Muscle of leg (tissue), 11 donors: ENCODE data around the gene WNT6. TPM values are rescaled to one million over a fixed set of nuclear protein-coding genes. Genes with fewer than 3 reads are reported as not detected.
A peak's percentile ranks its signal among the peaks of the same experiment; 100 is the strongest.
"Not testable (repeated sequence)": the region's sequence is repeated elsewhere in the genome, so short reads cannot be mapped to it uniquely, and the experiment has no call there.

Experiments used
- DNase-seq: peaks from one replicate; pipeline ENCODE4 v3.0.0; 2013
- H3K27ac ChIP-seq: one replicate; pipeline ENCODE4 v1.5.1; 2013; ENCODE audit warnings: mild to moderate bottlenecking, low read length, control low read depth
- H3K27me3 ChIP-seq: one replicate; pipeline ENCODE4 v1.6.1; 2013; ENCODE audit warnings: low read length; ENCODE audit not compliant: control insufficient read depth, insufficient read depth
- H3K36me3 ChIP-seq: one replicate; pipeline ENCODE4 v1.6.1; 2013; ENCODE audit warnings: low read length; ENCODE audit not compliant: control insufficient read depth, insufficient read depth
- H3K4me1 ChIP-seq: one replicate; pipeline ENCODE4 v1.6.1; 2013; ENCODE audit warnings: low read length; ENCODE audit not compliant: control insufficient read depth, insufficient read depth
- H3K4me3 ChIP-seq: one replicate; pipeline ENCODE4 v1.5.1; 2013; ENCODE audit warnings: low read length, control low read depth
- H3K9me3 ChIP-seq: replicated peaks from 2 replicates; pipeline ENCODE4 v1.6.1; 2013; ENCODE audit warnings: low read depth, low read length; ENCODE audit not compliant: control insufficient read depth
- WGBS: methylation state at CpG from one replicate; pipeline ENCODE4 v1.1.5; 2013; ENCODE audit warnings: missing lambda C conversion rate; ENCODE audit not compliant: insufficient coverage; 5-methylcytosine and 5-hydroxymethylcytosine counted together
- polyA plus RNA-seq, 8 donors: library from polyadenylated mRNA; unstranded; fragments of 120-200 nt; gene quantifications; one replicate each; pipeline versions ENCODE4 v1.2.1 to v1.2.3, GENCODE V29; 2013; ENCODE audit warnings: inconsistent platforms in 1 of 8, low replicate concordance in 1 of 8; ENCODE audit not compliant: insufficient read length in 8 of 8, insufficient read depth in 1 of 8
- total RNA-seq: library from RNA; stranded (reverse); fragments of 120-200 nt; gene quantifications from one replicate; pipeline ENCODE4 v1.2.4, GENCODE V29; 2013

The WNT6 gene
- total and polyA plus RNA-seq, 9 donors: 0.09 to 2.8 (median 0.12) TPM; not detected in 2

- not testable (repeated sequence) for H3K36me3 ChIP-seq, H3K4me1 ChIP-seq, H3K27ac ChIP-seq, H3K27me3 ChIP-seq, H3K4me3 ChIP-seq, H3K9me3 ChIP-seq, DNase-seq
- whole genome bisulfite sequencing: no CpG with 5 or more reads among the region's 5 CpGs
Observed at GRCh38 chr2:218844334-218844733, 15.3 kb upstream of the WNT6 start.

- H3K4me1 ChIP-seq, H3K36me3 ChIP-seq, DNase-seq, H3K9me3 ChIP-seq, H3K27ac ChIP-seq, H3K4me3 ChIP-seq: not testable (repeated sequence)
- H3K27me3 ChIP-seq: peaks cover 21% of the 10 kb centered on the region
- whole genome bisulfite sequencing: 83% methylated on average over 2 of the region's 18 CpGs
Observed at GRCh38 chr2:218846963-218847362, 12.6 kb upstream of the WNT6 start.

- no peaks in the 10 kb centered on the region for H3K9me3 ChIP-seq
- H3K4me1 ChIP-seq: peaks cover 3% of the 10 kb centered on the region
- no peak overlapping the region for H3K4me3 ChIP-seq
- 59% methylated on average over 3 of the region's 7 CpGs for WGBS
- H3K36me3 ChIP-seq: no peaks in the 10 kb centered on the region
- DNase-seq: no peak
- no peak overlapping the region for H3K27ac ChIP-seq
- H3K27me3 ChIP-seq: peaks cover 43% of the 10 kb centered on the region
Observed at GRCh38 chr2:218849721-218850120, 9.9 kb upstream of the WNT6 start.

GRCh38 chr2:218850796-218851195 lies 8.8 kb upstream of the WNT6 start:
- Histone ChIP-seq H3K9me3 (no peaks in the 10 kb centered on the region), H3K27ac (no peak overlapping the region), H3K27me3 (peaks cover 54% of the 10 kb centered on the region), H3K36me3 (no peaks in the 10 kb centered on the region), H3K4me3 (no peak overlapping the region), H3K4me1 (peaks cover 7% of the 10 kb centered on the region)
- no peak for DNase-seq
- 68% methylated on average over 2 of the region's 2 CpGs for WGBS

GRCh38 chr2:218851286-218851685 lies 8.3 kb upstream of the WNT6 start:
- peaks cover 10% of the 10 kb centered on the region for H3K4me1 ChIP-seq
- WGBS: 35% methylated on average over 2 of the region's 3 CpGs
- DNase-seq: no peak
- no peak overlapping the region for H3K4me3 ChIP-seq
- no peaks in the 10 kb centered on the region for H3K36me3 ChIP-seq
- H3K9me3 ChIP-seq: no peaks in the 10 kb centered on the region
- no peak overlapping the region for H3K27ac ChIP-seq
- H3K27me3 ChIP-seq: peaks cover 59% of the 10 kb centered on the region

- H3K36me3 ChIP-seq: no peaks in the 10 kb centered on the region
- H3K9me3 ChIP-seq: no peaks in the 10 kb centered on the region
- no peak overlapping the region for H3K27ac ChIP-seq
- no peak overlapping the region for H3K4me3 ChIP-seq
- H3K4me1 ChIP-seq: peaks cover 6% of the 10 kb centered on the region
- 15% methylated on average over 13 of the region's 16 CpGs for WGBS
- H3K27me3 ChIP-seq: peaks cover 77% of the 10 kb centered on the region
- peak; percentile 42 for DNase-seq
Observed at GRCh38 chr2:218852911-218853667, 6.5 kb upstream of the WNT6 start.

GRCh38 chr2:218853766-218854165 lies 5.8 kb upstream of the WNT6 start:
- peaks cover 8% of the 10 kb centered on the region for H3K4me1 ChIP-seq
- no peaks in the 10 kb centered on the region for H3K9me3 ChIP-seq
- no peak overlapping the region for H3K4me3 ChIP-seq
- no peak for DNase-seq
- no peak overlapping the region for H3K27ac ChIP-seq
- no peaks in the 10 kb centered on the region for H3K36me3 ChIP-seq
- 21% methylated on average over 5 of the region's 5 CpGs for WGBS
- H3K27me3 ChIP-seq: peaks cover 78% of the 10 kb centered on the region

GRCh38 chr2:218854860-218855259 lies 4.7 kb upstream of the WNT6 start:
- Histone ChIP-seq H3K36me3 (no peaks in the 10 kb centered on the region), H3K27ac (no peak overlapping the region), H3K4me3 (no peak overlapping the region), H3K4me1 (peaks cover 14% of the 10 kb centered on the region), H3K27me3 (peaks cover 85% of the 10 kb centered on the region), H3K9me3 (no peaks in the 10 kb centered on the region)
- 6% methylated on average over 3 of the region's 5 CpGs for WGBS
- DNase-seq: no peak

GRCh38 chr2:218855305-218856166 lies 4.1 kb upstream of the WNT6 start:
- no peak for DNase-seq
- WGBS: 7% methylated on average over 6 of the region's 14 CpGs
- Histone ChIP-seq H3K36me3 (no peaks in the 10 kb centered on the region), H3K27me3 (peaks cover 88% of the 10 kb centered on the region), H3K4me1 (peaks cover 21% of the 10 kb centered on the region), H3K4me3 (no peak overlapping the region), H3K9me3 (no peaks in the 10 kb centered on the region), H3K27ac (no peak overlapping the region)

GRCh38 chr2:218856167-218856895 lies 3.3 kb upstream of the WNT6 start:
- Histone ChIP-seq H3K36me3 (no peaks in the 10 kb centered on the region), H3K4me1 (peaks cover 27% of the 10 kb centered on the region), H3K27me3 (peaks cover 90% of the 10 kb centered on the region), H3K9me3 (no peaks in the 10 kb centered on the region), H3K27ac (no peak overlapping the region), H3K4me3 (no peak overlapping the region)
- 15% methylated on average over 4 of the region's 12 CpGs for WGBS
- DNase-seq: no peak
